HFFc6 (cell line): ENCODE measurements around the gene SNX15. TPM values are rescaled to one million over a fixed set of nuclear protein-coding genes. Genes with fewer than 3 reads are reported as not detected.

Experiments used
- DNase-seq: peaks from one replicate; pipeline ENCODE4 v3.0.0-alpha.2; 2018
- H3K27ac Mint-ChIP-seq: 2 replicates; pipeline ENCODE4 v1.8.0; 2020; ENCODE audit warnings: mild to moderate bottlenecking, mixed read lengths
- H3K27me3 Mint-ChIP-seq: 2 replicates; pipeline ENCODE4 v1.8.0; 2021; ENCODE audit warnings: mild to moderate bottlenecking, moderate library complexity, mixed read lengths; ENCODE audit not compliant: insufficient read depth
- H3K36me3 Mint-ChIP-seq: 2 replicates; pipeline ENCODE4 v1.8.0; 2021; ENCODE audit warnings: low read depth, mixed read lengths
- H3K4me1 Mint-ChIP-seq: 2 replicates; pipeline ENCODE4 v1.8.0; 2020; ENCODE audit warnings: low read depth, mixed read lengths
- H3K4me3 Mint-ChIP-seq: 2 replicates; pipeline ENCODE4 v1.8.0; 2020; ENCODE audit warnings: mild to moderate bottlenecking, moderate library complexity, mixed read lengths
- H3K9me3 Mint-ChIP-seq: 2 replicates; pipeline ENCODE4 v1.8.0; 2020; ENCODE audit warnings: mild to moderate bottlenecking, mixed read lengths
- total RNA-seq, 6 experiments: library from RNA; stranded (reverse); fragmentation: NEBNext Ultra II Directional; extraction: Animal tissue kit (Norgen Biotek cat#: 25700); gene quantifications; 2 replicates in 1 of 6; 3 replicates in 5 of 6; pipeline ENCODE4 v1.2.3, GENCODE V29; 2021
- TF ChIP-seq, protein P1 (sequence below): fragments of 200-600 bp; sonication (generic); IDR thresholded peaks from 2 replicates; pipeline ENCODE4 v1.5.0; 2021; ENCODE audit warnings: antibody characterized with exemption, mild to moderate bottlenecking

SNX15 gene
- total RNA-seq, 6 experiments from 2014 or later: 18.7 to 26.6 (median 25.0) TPM

DNA sequence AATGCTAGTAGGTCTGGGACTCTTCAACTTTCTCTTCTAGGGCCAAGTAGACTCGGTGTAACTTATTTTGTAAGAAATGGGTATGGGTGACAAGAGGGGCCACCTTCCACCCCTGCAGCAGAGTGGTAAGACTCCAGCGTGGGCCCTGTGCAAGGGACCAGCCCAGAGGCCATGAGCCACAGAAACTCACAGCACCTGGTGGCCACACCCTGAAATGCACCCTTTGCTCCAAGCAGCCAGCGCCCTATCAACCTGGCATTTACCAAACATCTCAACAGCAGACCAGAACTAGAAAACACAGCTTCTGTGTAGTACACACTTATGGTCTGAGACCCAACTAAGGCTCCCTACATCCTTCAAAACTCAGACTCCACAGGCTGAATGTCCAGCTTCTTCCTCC is 50.9 kb downstream of the SNX15 start:
- no peaks in the 10 kb centered on the region for H3K9me3 Mint-ChIP-seq
- TF ChIP-seq, protein P1, sequence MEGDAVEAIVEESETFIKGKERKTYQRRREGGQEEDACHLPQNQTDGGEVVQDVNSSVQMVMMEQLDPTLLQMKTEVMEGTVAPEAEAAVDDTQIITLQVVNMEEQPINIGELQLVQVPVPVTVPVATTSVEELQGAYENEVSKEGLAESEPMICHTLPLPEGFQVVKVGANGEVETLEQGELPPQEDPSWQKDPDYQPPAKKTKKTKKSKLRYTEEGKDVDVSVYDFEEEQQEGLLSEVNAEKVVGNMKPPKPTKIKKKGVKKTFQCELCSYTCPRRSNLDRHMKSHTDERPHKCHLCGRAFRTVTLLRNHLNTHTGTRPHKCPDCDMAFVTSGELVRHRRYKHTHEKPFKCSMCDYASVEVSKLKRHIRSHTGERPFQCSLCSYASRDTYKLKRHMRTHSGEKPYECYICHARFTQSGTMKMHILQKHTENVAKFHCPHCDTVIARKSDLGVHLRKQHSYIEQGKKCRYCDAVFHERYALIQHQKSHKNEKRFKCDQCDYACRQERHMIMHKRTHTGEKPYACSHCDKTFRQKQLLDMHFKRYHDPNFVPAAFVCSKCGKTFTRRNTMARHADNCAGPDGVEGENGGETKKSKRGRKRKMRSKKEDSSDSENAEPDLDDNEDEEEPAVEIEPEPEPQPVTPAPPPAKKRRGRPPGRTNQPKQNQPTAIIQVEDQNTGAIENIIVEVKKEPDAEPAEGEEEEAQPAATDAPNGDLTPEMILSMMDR: peak; percentile 82
- no peak overlapping the region for H3K4me3 Mint-ChIP-seq
- peak; percentile 24 for DNase-seq
- peaks cover 39% of the 10 kb centered on the region for H3K4me1 Mint-ChIP-seq
- H3K27ac Mint-ChIP-seq: no peak overlapping the region; the same call in 1 of the 2 replicates
- peaks cover 22% of the 10 kb centered on the region for H3K36me3 Mint-ChIP-seq
- peaks cover 2% of the 10 kb centered on the region; the same call in 1 of the 2 replicates for H3K27me3 Mint-ChIP-seq

DNA sequence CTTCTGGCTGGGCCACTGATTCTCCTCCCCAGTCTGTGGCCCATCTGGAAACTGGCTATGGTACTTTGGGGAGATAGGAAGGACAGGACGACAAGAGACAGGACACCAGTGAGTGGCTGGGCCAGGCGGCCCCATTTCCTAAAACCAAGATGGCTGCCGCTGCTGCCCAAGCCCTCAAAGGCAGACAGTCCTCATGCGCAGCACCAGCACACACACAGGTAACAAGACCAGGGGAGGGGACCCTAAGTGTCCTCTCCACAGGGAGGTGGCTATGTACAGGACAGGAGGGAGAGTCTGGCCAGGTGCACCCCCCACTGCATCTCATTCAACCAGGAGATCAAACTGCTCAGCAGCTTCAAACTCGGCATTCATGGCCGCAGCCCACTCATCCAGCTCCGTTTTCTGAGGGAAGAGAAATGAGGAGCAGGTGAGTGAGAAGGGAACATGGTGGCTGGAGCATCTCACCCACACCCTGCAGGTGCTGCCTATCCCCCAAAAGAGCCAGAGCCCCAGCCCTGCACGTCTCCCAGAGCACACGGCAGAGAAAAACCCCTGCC is 51.6 kb downstream of the SNX15 start:
- DNase-seq: no peak
- H3K36me3 Mint-ChIP-seq: peaks cover 24% of the 10 kb centered on the region
- peaks cover 42% of the 10 kb centered on the region for H3K4me1 Mint-ChIP-seq
- no peak overlapping the region; the same call in 1 of the 2 replicates for H3K27ac Mint-ChIP-seq
- no peak overlapping the region for H3K4me3 Mint-ChIP-seq
- H3K9me3 Mint-ChIP-seq: no peaks in the 10 kb centered on the region
- TF ChIP-seq, protein P1: no peak
- H3K27me3 Mint-ChIP-seq: no peaks in the 10 kb centered on the region; the same call in 1 of the 2 replicates

DNA sequence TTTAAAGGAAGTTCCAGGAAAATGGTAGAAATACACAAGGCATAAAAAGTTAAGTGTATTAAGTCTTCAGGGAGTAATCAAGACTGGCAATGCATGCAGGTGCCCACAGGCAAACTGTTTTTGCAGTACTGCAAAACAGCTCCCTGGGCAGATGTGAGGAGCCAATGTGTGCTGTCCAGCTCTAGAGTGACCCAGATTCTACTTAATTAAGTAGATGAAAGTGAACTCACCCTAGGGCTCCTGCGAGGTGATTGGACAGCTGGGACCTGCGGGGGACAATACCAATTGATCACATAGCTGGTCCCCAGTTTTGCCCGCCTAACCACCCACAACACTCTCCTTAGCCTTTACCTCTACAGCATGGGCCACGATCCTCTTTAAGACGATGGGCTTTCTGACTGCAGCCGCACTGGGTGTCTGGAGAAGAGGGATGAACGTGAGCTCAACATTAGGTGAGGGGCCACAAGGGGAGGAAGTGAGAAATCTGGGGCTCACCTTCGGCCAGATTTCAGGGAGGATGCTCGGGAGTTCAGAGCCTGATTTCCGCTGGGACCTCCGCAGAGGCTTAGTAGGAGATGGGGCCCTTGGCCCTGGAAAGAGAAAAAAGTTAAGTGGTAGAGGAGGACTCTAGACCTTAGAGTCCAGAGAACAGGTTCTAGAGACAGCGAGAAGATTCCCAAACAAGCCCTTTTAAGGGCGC is 56.0 kb downstream of the SNX15 start:
- Mint-ChIP-seq H3K27me3 (no peaks in the 10 kb centered on the region; the same call in 1 of the 2 replicates), H3K27ac (peak overlapping the region; percentile 97), H3K4me3 (peak overlapping the region; percentile 98), H3K9me3 (no peaks in the 10 kb centered on the region), H3K36me3 (peaks cover 23% of the 10 kb centered on the region), H3K4me1 (peaks cover 49% of the 10 kb centered on the region)
- TF ChIP-seq, protein P1: no peak
- peak; percentile 13 for DNase-seq

DNA sequence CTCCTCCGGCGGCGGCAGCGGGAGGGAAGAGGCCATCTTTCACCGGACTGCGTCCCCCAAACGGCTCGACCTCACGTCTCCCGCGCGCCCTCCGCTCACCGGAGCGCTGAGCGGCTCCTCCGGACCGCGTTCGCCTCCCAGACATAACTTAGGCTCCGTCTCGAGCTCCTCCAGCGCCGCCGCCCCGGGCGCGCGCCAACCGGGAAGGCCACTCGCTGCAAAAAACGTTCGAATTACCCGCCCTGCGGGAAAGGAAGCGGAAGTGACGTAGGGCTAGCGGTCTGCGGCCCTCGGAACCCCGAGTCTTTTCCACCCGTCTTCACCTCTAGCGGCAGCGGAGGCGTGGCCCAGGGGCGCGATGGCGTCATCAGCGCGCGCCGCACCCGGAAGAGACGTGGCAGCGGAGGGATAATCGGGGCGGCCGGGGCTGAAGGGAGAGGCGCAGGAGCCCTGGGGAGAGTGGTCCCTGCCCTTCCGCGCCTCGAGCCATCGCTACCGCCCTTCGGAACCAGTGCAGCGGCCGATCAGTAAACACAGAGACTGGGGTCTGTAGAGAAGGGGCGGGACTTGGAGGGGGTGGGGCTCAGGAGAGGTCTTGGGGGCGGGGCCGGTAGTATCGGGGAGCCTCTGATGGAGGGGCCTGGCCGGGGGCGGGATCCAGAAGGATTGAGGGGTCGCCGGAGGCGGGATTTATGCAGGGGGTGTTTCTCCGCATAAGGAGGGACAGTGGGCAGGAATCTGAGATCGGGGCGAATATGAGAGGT is 56.8 kb downstream of the SNX15 start, which contains the start of the genes CDCA5 and ZFPL1:
Gene CDCA5 (minus strand): TSS at position 207 of the 764 bp plus-strand sequence. CDS start 62 bp downstream, at position 145.
Gene ZFPL1 (plus strand): TSS at position 389 of the 764 bp plus-strand sequence. CDS start 477 bp downstream, outside the sequence.
- H3K4me1 Mint-ChIP-seq: peaks cover 41% of the 10 kb centered on the region
- H3K4me3 Mint-ChIP-seq: peak within 1 kb of the TSS; percentile 98
- DNase-seq: peak; percentile 93
- no peaks in the 10 kb centered on the region for H3K9me3 Mint-ChIP-seq
- H3K27ac Mint-ChIP-seq: peak within 1 kb of the TSS; percentile 97
- peaks cover 31% of the 10 kb centered on the region for H3K36me3 Mint-ChIP-seq
- no peaks in the 10 kb centered on the region; the same call in 1 of the 2 replicates for H3K27me3 Mint-ChIP-seq
- TF ChIP-seq, protein P1: no peak

DNA sequence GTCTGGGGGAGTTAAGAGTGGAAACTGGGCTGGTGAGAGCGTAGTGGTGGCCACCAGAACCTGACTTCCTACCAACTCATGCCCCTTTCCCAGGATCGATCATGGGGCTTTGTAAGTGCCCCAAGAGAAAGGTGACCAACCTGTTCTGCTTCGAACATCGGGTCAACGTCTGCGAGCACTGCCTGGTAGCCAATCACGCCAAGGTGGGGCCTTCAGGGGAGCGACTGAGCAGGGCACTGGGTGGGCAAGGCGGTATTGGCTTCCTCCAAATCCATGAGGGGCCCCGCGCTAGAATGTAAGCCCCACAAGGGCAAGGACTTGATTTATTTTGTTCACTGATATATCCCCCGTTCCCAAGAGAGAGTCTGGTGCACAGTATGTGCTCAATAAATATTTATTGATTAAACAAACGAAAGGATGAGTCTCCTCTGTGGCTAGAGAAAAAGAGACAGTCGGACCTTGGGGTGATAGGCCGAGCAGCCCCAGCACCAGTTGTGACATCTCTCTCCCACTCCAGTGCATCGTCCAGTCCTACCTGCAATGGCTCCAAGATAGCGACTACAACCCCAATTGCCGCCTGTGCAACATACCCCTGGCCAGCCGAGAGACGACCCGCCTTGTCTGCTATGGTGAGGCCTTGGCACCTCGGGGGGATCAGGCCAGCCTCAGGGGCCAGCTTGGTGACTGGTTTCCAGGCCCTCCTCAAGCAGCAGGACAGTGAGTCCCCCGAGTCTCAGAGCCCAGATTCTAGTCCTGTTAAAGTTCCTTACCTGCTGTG is 57.5 kb downstream of the SNX15 start:
- Mint-ChIP-seq H3K9me3 (no peaks in the 10 kb centered on the region), H3K36me3 (peaks cover 37% of the 10 kb centered on the region), H3K4me1 (peaks cover 41% of the 10 kb centered on the region), H3K27ac (peak overlapping the region; percentile 97), H3K4me3 (peak overlapping the region; percentile 98), H3K27me3 (no peaks in the 10 kb centered on the region; the same call in 1 of the 2 replicates)
- TF ChIP-seq, protein P1: no peak
- no peak for DNase-seq
